IMR-90 (cell line): Measurements from ENCODE around the gene STMN1. TPM values are rescaled to one million over a fixed set of nuclear protein-coding genes. Genes with fewer than 3 reads are reported as not detected.

Experiments
- ATAC-seq: fragments of 200-7000 bp; cut with Tn5 transposase; 2 replicates; pipeline ENCODE4 v1.9.1; 2020; ENCODE audit warnings: low read depth, mild to moderate bottlenecking, moderate library complexity
- BruUV-seq: library from RNA; stranded (reverse); fragments of 400-500 nt; replicated peaks from 2 replicates; lab custom pipeline; 2021; lab: Mats Ljungman, UMichigan
- CTCF ChIA-PET: fragments of 300-600 bp; formaldehyde crosslinking; extraction: SDS; loops from one replicate; lab custom pipeline; 2021; ENCODE audit warnings: antibody characterized with exemption; lab: Yijun Ruan, JAX
- POLR2A ChIA-PET: fragments of 300-600 bp; sonication (Branson Sonifier 250); formaldehyde crosslinking; loops from one replicate; lab custom pipeline; 2022; ENCODE audit warnings: antibody characterized with exemption; ENCODE audit not compliant: unreplicated experiment; lab: Charles Lee
- DNase-seq: peaks from one replicate; pipeline ENCODE4 v3.0.0; 2013
- H2AFZ ChIP-seq: replicated peaks from 2 replicates; pipeline ENCODE3; 2013; ENCODE audit warnings: low read length, mild to moderate bottlenecking; ENCODE audit not compliant: poor library complexity
- H2AK5ac ChIP-seq: 2 replicates; pipeline ENCODE4 v1.6.1; 2013; ENCODE audit warnings: low read depth, low read length, inconsistent platforms
- H2AK9ac ChIP-seq: replicated peaks from 2 replicates; pipeline ENCODE3; 2013; ENCODE audit warnings: mild to moderate bottlenecking, low read depth, low read length, moderate library complexity; ENCODE audit not compliant: poor library complexity
- H2BK120ac ChIP-seq: 2 replicates; pipeline ENCODE4 v1.6.1; 2013; ENCODE audit warnings: low read depth, low read length, inconsistent platforms
- H2BK15ac ChIP-seq: 3 replicates; pipeline ENCODE4 v1.6.1; 2013; ENCODE audit warnings: low read depth, low read length, inconsistent platforms
- H2BK20ac ChIP-seq: 2 replicates; pipeline ENCODE4 v1.6.1; 2013; ENCODE audit warnings: low read depth, mild to moderate bottlenecking, inconsistent platforms, low read length, moderate library complexity
- H2BK5ac ChIP-seq: 2 replicates; pipeline ENCODE4 v1.6.1; 2013; ENCODE audit warnings: mild to moderate bottlenecking, low read depth, low read length, inconsistent platforms; ENCODE audit not compliant: poor library complexity, severe bottlenecking
- H3K14ac ChIP-seq: replicated peaks from 2 replicates; pipeline ENCODE4 v1.6.1; 2013; ENCODE audit warnings: low read depth, low read length, inconsistent platforms
- H3K18ac ChIP-seq: 2 replicates; pipeline ENCODE4 v1.6.1; 2013; ENCODE audit warnings: low read depth, low read length, control low read depth
- H3K23ac ChIP-seq: 2 replicates; pipeline ENCODE4 v1.6.1; 2013; ENCODE audit warnings: low read depth, low read length, inconsistent platforms
- H3K27ac ChIP-seq: 2 replicates; pipeline ENCODE4 v1.5.1; 2013; ENCODE audit warnings: mild to moderate bottlenecking, control low read depth, low read length; ENCODE audit not compliant: insufficient read depth
- H3K27me3 ChIP-seq: 2 replicates; pipeline ENCODE4 v1.6.1; 2013; ENCODE audit warnings: low read length; ENCODE audit not compliant: control insufficient read depth, insufficient read depth
- H3K36me3 ChIP-seq: 2 replicates; pipeline ENCODE4 v1.6.1; 2013; ENCODE audit warnings: low read length, mixed read lengths; ENCODE audit not compliant: control insufficient read depth, insufficient read depth
- H3K4ac ChIP-seq: 2 replicates; pipeline ENCODE4 v1.6.1; 2013; ENCODE audit warnings: low read depth, low read length, inconsistent platforms
- H3K4me1 ChIP-seq: 2 replicates; pipeline ENCODE4 v1.6.1; 2013; ENCODE audit warnings: low read length, mixed read lengths; ENCODE audit not compliant: control insufficient read depth, insufficient read depth
- H3K4me2 ChIP-seq: 2 replicates; pipeline ENCODE4 v1.6.1; 2013; ENCODE audit warnings: low read depth, mild to moderate bottlenecking, control low read depth, low read length, moderate library complexity
- H3K4me3 ChIP-seq: 2 replicates; pipeline ENCODE4 v1.5.1; 2013; ENCODE audit warnings: low read depth, mild to moderate bottlenecking, control low read depth, low read length, moderate library complexity; ENCODE audit not compliant: insufficient read depth
- H3K56ac ChIP-seq: 2 replicates; pipeline ENCODE4 v1.6.1; 2013; ENCODE audit warnings: low read length, inconsistent platforms; ENCODE audit not compliant: insufficient read depth; ENCODE audit errors: extremely low read depth
- H3K79me1 ChIP-seq, 2 experiments: 2 replicates each; pipeline ENCODE4 v1.6.1; 2013; ENCODE audit warnings: low read length in 2 of 2, inconsistent platforms in 1 of 2, low read depth in 1 of 2
- H3K9ac ChIP-seq: 2 replicates; pipeline ENCODE4 v1.6.1; 2013; ENCODE audit warnings: low read depth, low read length, control low read depth
- H3K9me1 ChIP-seq: 2 replicates; pipeline ENCODE4 v1.6.1; 2013; ENCODE audit warnings: low read length, inconsistent platforms; ENCODE audit not compliant: insufficient read depth
- H3K9me3 ChIP-seq: 2 replicates; pipeline ENCODE4 v1.6.1; 2013; ENCODE audit warnings: low read length; ENCODE audit not compliant: control insufficient read depth, insufficient read depth
- H4K20me1 ChIP-seq: 2 replicates; pipeline ENCODE4 v1.6.1; 2013; ENCODE audit warnings: low read length, inconsistent platforms; ENCODE audit not compliant: insufficient read depth
- H4K5ac ChIP-seq: 2 replicates; pipeline ENCODE4 v1.6.1; 2013; ENCODE audit warnings: mild to moderate bottlenecking, low read depth, low read length, control low read depth
- H4K8ac ChIP-seq, 2 experiments: 2 replicates each; pipeline ENCODE4 v1.6.1; 2013; ENCODE audit warnings: low read depth in 2 of 2, low read length in 2 of 2, control low read depth in 1 of 2, inconsistent platforms in 1 of 2
- H4K91ac ChIP-seq: 2 replicates; pipeline ENCODE4 v1.6.1; 2013; ENCODE audit warnings: low read depth, low read length, inconsistent platforms; ENCODE audit not compliant: insufficient read depth
- CEBPB ChIP-seq: IDR thresholded peaks from 2 replicates; pipeline ENCODE4 v1.6.1; 2012; ENCODE audit warnings: low read depth, low read length, improper control_type of control experiment
- MAFK ChIP-seq: IDR thresholded peaks from 2 replicates; pipeline ENCODE4 v1.6.1; 2012; ENCODE audit warnings: low read depth, low read length, improper control_type of control experiment
- MXI1 ChIP-seq: IDR thresholded peaks from 2 replicates; pipeline ENCODE4 v1.6.1; 2012; ENCODE audit warnings: low read depth, mild to moderate bottlenecking, low read length, moderate library complexity, borderline replicate concordance
- WGBS, 2 experiments: methylation state at CpG; one replicate each; pipeline versions ENCODE4 v1.1.5 to v1.1.7; 2013; ENCODE audit warnings: missing lambda C conversion rate in 2 of 2; ENCODE audit not compliant: insufficient read length in 1 of 2; ENCODE audit errors: extremely low coverage in 2 of 2; 5-methylcytosine and 5-hydroxymethylcytosine counted together
- dilution Hi-C: fragments of 300-500 bp; cut with HindIII; formaldehyde crosslinking; loops from one replicate; pipeline ENCODE4 v1.14.3; 2018; ENCODE audit warnings: low sequenced_read_pairs; ENCODE audit not compliant: unreplicated experiment
- in situ Hi-C: fragments of 300-500 bp; cut with MboI; formaldehyde crosslinking; loops from 3 replicates; pipeline ENCODE4 v1.14.3; 2019; ENCODE audit warnings: low sequenced_read_pairs, inconsistent platforms, mixed read lengths
- intact Hi-C: fragments of 100-400 bp; cut with micrococcal nuclease; formaldehyde crosslinking; loops from 2 replicates; pipeline ENCODE4 v1.10.0; 2022
- polyA plus RNA-seq, 3 experiments: library from polyadenylated mRNA; depleted of rRNA; stranded (reverse); fragments of >200 nt; gene quantifications; 2 replicates each; pipeline ENCODE4 v1.2.3, GENCODE V29; 2012; ENCODE audit warnings: low replicate concordance in 1 of 3
- total RNA-seq: library from RNA; depleted of rRNA; stranded (reverse); fragments of >200 nt; gene quantifications from 2 replicates; pipeline ENCODE4 v1.2.3, GENCODE V29; 2012
- TF ChIP-seq, protein P1 (sequence below): fragments of 150-350 bp; IDR thresholded peaks from 2 replicates; pipeline ENCODE4 v1.6.1; 2016; ENCODE audit warnings: low read depth, mild to moderate bottlenecking, low read length, moderate library complexity, borderline replicate concordance

The STMN1 gene
- total and polyA plus RNA-seq, 2 of the 4 experiments (the other 2 are of a cell fraction) = 93.0 to 273 TPM

GRCh38 chr1:25876693-25877077 lies 29.5 kb downstream of the STMN1 start:
- Histone ChIP-seq H2BK15ac (no peak overlapping the region), H2BK120ac (no peak overlapping the region), H3K9ac (no peak overlapping the region), H4K8ac (no peak overlapping the region; a peak in 1 of 4 replicates), H4K91ac (no peak overlapping the region), H3K4me1 (peaks cover 14% of the 10 kb centered on the region), H2BK20ac (no peak overlapping the region), H3K27me3 (no peaks in the 10 kb centered on the region), H3K27ac (no peak overlapping the region), H2BK5ac (no peak overlapping the region), H3K4me3 (no peak overlapping the region), H3K56ac (no peak overlapping the region), H3K36me3 (no peaks in the 10 kb centered on the region), H2AFZ (no peak overlapping the region), H3K23ac (no peak overlapping the region), H3K4ac (no peak overlapping the region), H4K20me1 (0 out of 2 replicates have a peak, but pooled peaks cover 1% of the 10 kb centered on the region), H3K9me3 (no peaks in the 10 kb centered on the region), H3K79me1 (peaks cover 29 to 32% of the 10 kb centered on the region in 2 experiments), H3K18ac (no peak overlapping the region), H4K5ac (no peak overlapping the region), H3K4me2 (no peak overlapping the region), H2AK5ac (0 out of 2 replicates have a peak overlapping the region, but pooled peaks have one; percentile 36), H3K9me1 (peaks cover 5% of the 10 kb centered on the region; the same call in 1 of the 2 replicates), H3K14ac (no peak overlapping the region), H2AK9ac (no peak overlapping the region)
- DNase-seq = no peak
- intact Hi-C loops = no loop called here
- dilution Hi-C loops = no loop called here
- ChIA-PET CTCF (no interaction called here), POLR2A (no interaction called here)
- in situ Hi-C loops = no loop called here
- no peak for TF ChIP-seq MXI1
- TF ChIP-seq, protein P1, sequence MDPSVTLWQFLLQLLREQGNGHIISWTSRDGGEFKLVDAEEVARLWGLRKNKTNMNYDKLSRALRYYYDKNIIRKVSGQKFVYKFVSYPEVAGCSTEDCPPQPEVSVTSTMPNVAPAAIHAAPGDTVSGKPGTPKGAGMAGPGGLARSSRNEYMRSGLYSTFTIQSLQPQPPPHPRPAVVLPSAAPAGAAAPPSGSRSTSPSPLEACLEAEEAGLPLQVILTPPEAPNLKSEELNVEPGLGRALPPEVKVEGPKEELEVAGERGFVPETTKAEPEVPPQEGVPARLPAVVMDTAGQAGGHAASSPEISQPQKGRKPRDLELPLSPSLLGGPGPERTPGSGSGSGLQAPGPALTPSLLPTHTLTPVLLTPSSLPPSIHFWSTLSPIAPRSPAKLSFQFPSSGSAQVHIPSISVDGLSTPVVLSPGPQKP = no peak
- no peak for TF ChIP-seq MAFK
- TF ChIP-seq CEBPB = no peak
- WGBS, 2 experiments = no CpG with 5 or more reads among the region's 2 CpGs
- BruUV-seq = no TSS peak
- ATAC-seq = no peak
